DND-41 (cell line): ENCODE results near the gene GRM4.

ENCODE experiments used
- CTCF ChIP-seq: IDR thresholded peaks from 2 replicates; pipeline ENCODE4 v1.5.1; 2012; ENCODE audit warnings: borderline replicate concordance, low read length, moderate library complexity, mild to moderate bottlenecking; ENCODE audit not compliant: poor library complexity, severe bottlenecking; ENCODE audit errors: extremely low read depth
- EZH2 ChIP-seq: IDR thresholded peaks from 3 replicates; pipeline ENCODE4 v1.6.1; 2012; ENCODE audit warnings: borderline replicate concordance, low read depth, mild to moderate bottlenecking, moderate library complexity, low read length, inconsistent platforms; ENCODE audit not compliant: severe bottlenecking

- TF ChIP-seq CTCF (no peak), EZH2 (no peak)
Measured at GRCh38 chr6:34065466-34066217, 80.2 kb downstream of the GRM4 start.
